Activated gamma-delta T cell treated with Interleukin-2 at 50 U/mL for 16 hours (primary cell): ENCODE measurements around the gene UBL4B.
"Not testable (repeated sequence)": the region's sequence is repeated elsewhere in the genome, so short reads cannot be mapped to it uniquely, and the experiment has no call there.

Source experiments
- DNase-seq: peaks from one replicate; pipeline ENCODE4 v3.0.0-alpha.2; 2020

The UBL4B gene, protein sequence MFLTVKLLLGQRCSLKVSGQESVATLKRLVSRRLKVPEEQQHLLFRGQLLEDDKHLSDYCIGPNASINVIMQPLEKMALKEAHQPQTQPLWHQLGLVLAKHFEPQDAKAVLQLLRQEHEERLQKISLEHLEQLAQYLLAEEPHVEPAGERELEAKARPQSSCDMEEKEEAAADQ

DNA sequence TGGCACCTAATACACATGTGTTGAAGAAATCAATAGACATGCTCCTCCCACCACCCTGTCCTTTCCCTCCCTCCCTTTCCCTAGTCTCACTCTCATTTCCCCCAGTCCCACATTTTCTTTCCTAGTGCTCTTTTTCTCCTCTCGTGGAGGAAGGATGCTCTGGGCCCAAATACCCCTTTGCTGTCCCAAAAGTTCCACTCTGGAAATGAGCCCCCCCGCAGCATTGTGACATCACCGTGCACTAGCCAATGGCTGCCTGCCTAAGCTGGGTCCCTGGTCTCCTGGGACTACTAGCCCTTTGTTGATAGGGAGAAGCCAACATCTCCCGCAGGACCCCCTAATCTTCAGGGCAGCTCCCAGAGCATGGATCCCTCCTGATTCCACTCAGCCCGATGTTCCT is at the start of gene UBL4B:
Gene UBL4B (plus strand): TSS at position 301 of the 400 bp plus-strand sequence. CDS start 92 bp downstream, at position 393.
- DNase-seq, result no peak

DNA sequence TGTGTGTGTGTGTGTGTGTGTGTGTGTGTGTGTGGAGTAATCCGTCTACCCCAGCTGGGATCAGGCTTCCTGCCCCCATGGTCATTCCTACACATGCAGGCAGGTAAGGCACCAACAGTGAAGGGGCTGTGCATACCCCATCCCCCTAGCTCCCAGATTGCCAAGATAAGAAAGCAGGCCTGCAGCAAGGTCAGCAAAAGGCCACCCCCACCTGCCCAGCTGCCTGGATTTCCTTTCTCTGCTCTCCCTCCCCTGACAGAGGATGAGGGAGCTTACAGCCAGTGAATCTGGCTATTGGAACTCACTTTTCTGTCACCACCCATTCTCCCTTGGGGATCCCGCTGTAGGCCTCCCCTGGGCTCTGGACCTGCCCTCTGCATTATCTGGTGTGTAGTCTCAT is 49.6 kb upstream of the UBL4B start:
- DNase-seq, result no peak

DNA sequence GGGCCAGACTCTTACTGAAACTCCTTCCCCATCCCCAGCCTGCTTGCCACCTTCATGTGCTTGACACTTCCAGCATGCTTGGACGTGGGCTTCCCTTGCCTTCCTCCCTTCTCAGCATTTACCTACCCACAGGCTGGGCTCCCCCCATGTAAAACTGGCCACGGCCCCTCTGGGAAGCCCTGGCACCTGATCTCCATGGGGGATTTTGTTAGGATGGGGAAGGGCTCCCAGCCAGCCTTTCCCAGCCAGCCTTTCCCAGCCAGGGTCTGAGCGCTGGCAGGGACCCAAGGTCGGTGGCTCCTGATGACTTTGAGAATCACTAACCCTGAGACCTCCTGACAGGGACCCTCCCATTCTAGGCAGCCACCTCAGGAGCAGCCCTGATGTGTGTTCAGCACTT is 48.5 kb upstream of the UBL4B start:
- no peak for DNase-seq

DNA sequence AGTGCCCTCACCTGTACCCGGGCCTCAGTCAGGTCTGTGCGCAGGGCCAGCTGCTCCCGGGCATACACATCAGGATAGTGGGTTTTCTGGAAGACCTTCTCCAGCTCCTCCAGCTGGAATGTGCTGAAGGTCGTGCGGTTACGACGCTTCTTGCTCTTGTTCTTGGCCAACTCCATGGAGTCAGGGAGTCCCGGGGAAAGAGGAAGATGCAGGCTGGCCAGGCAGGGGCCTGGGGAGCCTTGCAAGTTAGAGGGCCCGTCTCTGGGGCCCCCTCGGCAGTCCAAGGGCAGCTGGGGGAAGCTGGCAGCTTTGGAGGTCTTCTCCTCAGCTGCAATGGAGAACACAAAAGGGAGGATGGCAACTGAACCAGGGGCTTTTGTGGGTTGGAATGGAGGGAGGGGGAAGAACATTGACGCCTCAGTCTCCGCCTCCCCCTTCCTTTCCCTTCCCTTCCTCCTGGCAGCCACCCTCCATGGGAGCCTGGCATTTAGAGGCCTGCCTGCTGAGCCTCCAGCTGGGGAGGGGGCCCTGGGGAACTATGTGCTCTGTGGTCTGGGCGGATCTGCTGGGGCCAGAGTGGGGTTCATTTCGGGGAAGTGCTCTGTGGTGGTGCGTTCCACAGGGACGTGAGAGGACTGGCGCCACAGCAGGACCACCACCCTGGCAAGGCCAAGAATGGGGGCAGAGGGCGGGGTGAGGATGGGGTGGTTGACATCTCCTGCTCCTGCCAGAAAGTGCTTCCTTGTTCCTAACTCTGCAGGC is 47.5 kb upstream of the UBL4B start:
- no peak for DNase-seq

DNA sequence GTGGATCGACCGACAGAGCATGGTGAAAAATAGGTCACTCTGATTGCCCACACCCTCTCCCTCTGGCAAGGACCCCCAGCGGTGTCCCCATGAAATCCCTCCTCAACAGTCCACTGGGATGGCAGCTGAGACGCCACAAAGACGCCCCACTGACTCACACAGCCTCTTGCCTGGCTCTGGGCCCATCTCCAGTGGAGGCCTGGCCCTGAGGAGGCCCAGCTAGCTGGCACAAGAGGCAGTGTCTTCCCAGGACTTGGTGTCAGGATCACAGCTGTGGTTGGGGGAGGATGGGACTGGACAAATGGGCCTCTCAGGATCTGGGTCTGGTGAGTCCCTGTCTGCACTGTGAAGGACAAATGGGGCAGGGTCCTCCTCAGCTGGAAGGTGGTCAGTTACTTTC is 46.4 kb upstream of the UBL4B start:
- DNase-seq, result no peak

DNA sequence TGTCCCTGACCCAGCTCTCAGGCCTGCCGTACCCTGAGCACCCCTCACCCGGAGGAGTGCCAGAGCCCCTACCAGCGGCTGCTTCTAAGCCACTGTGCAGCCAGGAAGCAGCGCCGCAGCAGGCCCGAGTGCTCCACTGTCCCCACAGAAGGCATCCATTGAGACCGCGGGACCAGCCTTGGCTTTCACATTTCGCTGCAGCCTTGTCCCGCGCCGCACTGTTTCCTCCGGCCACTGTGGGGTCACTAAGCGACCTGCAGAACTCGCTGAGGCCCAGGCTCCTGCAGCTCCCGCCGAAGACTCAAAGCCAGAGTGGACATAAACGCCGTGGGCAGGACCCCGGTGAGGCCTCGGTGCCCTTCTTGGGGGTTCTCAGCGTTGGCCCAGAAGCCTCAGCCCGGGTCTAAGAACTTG is 44.8 kb upstream of the UBL4B start:
- DNase-seq, result no peak

DNA sequence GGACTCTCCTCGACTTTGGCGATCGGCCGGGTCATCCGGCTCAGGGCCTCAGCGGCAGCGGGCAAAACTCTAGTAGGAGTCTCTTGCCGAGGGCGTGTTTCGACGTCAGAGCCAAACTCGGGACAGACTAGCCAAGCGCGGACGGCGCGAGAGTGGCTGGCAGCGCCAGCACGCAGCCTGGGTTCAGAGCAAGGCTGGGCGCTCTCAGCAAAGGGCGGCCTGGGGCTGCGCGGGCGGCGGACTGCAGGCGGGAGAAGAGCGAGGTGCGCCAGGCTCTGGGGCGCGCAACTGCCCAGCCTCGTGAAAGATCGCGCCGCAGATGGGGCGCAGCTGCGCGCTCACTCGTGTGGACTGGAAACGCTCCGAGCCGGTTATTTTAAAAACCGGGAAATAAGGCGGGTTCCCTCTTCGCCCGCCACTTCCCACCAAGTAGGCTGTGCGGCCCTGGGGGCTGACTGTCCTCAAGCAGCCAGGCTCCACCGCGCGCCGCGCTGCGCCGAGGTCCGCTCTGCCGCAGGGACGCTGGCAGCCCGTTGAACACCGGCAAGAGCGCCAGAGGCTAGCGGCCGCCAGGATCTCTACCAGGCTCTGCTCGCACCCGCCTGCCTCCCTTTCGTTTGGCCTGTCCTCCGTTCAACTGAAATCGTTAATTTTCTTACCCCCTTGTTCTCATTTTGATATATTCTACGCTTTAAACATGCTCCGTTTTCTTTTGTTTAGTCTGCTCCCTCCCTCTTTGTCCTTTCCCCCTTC is 44.2 kb upstream of the UBL4B start:
- DNase-seq, result no peak

DNA sequence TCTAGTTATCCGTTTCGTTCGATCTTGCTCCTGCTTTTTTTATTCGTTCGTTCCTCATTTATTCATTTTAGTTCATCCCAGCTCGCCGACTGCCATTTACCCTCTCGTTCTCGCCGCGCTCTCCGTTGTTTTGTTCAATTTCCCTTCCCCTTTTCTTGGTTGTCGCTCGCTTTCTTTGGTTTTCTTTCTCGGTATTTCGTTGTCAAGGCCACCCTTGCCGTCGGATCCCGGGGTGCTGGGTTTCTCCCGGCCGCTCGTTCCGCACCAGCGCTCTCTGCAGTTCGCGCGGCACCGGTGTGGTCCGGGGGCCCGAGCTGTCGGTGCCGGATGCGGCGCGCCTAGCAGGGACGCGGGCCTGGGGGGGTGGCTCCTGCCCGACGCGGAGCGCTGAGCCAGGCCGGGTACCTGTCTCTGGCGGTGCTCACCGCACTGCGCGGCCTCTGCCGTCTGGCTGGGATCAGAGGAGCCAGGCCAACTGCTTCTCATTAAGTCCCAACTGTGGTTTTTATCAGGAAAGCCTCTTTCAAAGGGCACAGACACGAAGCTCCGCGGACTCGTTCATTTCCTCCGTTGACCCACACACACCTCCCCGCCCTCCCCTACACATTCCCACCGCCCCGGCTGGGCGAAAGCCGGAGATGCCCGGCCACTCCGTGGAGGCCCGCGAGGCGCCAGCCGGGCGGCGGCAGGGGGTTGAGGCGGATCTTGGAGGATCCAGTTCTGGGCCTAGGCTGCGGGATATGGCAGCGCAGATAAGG is 43.4 kb upstream of the UBL4B start:
- DNase-seq, result peak; percentile 15

DNA sequence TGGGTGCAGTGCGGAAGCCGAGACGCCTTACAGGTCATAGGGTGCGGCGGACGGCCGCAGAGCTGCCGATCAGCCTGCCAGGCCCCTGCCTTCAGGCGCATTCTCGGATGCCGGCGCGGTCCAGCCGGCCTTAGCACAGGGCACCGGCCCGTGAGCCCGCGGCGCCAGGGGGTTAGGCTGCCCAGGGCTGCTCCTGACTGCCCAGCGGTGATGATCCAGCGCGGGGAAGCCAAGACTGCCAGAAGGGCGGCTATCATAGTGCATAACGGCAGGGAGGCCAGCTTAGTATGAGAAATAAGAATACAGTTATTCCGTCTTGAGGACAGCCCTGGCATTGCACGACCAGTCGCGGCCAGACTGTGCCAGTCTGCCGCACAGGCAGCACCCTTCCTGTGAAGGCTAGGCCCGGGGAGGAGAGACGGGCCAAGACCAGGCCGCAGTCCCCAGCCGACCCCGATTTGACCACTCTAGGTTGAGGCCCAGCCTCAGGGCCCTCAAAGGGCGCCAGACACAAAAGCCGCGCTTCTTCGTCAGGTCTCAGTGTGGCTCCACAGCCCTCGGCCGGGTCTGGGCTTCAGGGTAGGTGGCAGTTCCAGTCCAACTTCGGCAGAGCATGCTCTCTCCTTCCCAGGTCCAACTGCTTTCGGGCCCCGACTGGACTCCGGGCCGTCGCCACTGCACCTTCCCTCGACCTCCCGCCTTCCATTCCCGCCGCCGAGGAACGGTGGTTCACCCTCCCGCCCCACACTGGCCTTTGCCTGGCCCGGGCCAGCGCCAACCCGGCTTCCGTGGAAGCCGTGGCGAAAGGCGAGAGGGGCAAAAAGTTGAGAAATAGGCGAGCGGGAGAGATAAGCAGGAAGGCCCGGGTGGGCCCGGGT is 42.6 kb upstream of the UBL4B start:
- DNase-seq, result no peak

DNA sequence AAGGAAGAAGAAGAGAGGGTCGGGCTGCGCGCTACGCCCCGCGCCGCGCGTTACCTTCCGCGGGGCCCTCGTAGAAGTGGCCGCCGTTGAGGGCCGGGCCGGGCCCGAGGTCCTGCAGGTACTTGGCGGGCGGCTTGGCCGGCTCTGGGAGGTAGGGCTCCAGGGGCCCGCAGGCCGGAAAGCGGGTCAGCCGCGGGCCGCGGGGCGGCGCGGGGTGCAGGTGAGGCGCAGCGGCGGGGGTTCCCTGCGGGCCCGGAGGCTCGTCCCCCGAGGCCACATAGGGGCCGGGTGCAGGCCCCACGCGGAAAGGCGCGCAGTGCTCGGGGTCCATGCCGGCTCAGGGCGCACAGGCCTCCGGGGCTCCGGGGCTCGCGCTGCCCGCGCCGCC is 42.0 kb upstream of the UBL4B start:
- no peak for DNase-seq

DNA sequence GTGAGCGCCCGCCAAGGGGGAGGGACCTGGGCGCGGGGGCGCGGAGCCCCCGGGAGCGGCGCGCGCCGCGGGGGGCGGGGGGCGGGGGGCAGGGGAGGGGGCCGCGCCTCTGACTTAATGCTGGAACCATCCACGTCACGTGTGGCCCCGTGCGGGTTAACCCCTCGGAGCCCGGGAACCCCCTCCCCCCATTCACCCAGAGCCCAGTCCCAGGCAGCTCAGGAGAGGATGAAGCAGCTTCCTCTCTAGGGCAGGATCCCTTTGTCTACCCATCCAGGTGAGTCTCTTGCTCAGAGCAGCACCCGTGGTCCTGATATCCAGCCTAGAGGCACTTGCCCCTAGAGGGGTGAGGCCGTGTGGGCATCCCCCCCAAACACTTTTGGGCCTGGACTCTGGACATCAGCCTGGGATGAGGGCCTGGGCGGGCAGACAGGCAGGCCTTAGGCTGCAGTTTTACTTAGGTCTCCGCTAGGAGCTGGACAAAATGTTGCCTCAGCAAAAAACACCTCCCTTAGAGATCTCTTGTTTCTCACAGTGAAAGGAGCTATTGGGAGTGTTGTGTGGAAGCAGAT is 41.5 kb upstream of the UBL4B start, which contains the start of gene ALX3:
Gene ALX3 (minus strand): TSS at position 2 of the 572 bp plus-strand sequence. CDS start 60 bp downstream, outside the sequence.
- DNase-seq, result no peak

DNA sequence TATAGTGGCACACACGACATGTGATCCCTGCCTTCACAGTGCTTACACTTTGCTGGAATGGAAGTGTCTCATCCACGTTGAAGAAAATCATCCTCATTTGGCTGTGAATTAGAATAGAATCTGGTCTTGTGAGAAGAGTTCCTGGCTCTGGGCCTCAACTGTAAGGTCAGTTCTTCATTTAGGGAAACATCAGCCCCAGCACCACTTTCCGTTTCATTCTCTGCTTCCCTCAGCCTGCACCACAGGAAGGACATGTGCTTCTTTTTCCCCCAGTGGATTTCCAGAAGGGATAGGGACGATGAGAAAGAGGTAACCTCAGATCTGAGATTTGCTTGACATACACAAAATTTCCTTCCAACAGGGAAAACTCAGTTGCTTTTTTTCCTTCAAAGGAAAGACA is 38.1 kb upstream of the UBL4B start:
- DNase-seq, result no peak

DNA sequence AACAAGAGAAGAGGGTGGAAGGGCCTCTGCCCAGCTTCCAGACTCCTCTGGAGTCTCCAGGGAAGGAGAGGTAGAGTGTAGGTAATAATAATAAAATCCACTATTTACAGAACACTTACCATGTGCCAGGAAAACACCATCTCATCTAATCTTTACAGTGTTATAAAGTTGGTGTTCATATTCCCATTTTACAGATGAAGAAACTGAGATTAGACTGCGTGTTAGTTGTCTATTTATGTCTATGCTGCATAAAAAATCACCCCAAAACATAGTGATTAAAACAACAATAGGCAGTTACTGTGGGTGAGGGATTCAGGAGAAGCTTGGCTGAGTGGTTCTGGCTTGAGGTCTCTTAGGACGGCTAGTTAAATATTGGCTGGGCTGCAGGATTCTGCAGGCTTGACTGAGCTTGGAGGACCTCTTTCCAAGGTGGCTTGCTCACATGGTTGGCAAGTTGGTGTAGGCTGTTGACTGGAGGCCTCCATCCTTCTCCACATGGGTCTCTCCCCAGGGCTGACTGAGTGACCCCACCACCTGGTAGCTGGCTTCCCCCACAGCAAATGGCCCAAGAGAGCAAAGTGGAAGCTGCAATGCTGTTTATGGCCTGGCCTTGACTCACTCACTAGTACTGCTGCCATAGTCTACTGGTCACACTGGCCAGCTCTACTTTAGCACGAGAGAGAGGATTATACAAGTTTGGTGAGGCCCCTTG is 35.3 kb upstream of the UBL4B start:
- no peak for DNase-seq

DNA sequence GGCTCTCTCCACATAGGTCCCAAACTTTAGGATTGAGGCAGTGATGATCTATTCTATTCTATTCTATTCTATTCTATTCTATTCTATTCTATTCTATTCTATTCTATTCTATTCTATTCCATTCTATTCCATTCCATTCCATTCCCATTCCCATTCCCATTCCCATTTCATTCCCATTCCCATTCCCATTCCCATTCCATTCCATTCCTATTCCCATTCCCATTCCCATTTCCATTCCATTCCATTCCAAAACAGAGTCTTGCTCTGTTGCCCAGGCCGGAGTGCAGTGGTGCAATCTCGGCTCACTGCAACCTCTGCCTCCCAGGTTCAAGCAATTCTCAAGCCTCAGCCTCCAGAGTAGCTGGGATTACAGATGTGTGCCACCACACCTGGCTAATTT is 32.2 kb upstream of the UBL4B start:
- DNase-seq, result not testable (repeated sequence)

DNA sequence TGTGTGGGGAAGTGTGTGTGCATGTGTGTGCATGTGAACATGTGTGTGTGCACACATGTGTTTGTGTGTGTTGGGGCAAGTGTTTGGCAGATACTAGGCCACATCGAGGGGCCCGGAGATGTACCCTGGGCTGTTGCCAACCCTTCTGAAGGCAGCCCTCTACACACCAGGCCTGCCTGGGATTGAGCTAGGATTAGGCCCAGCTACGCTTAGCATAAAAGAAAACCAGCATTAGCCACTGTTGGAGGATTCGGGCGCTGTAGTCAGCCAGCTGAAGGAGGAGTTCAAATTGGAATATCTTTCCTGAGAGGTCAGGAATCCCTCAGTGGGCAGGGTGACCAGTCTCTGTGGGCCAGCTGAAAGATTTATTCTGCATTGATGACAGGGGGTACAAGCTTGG is 31.2 kb upstream of the UBL4B start:
- no peak for DNase-seq

DNA sequence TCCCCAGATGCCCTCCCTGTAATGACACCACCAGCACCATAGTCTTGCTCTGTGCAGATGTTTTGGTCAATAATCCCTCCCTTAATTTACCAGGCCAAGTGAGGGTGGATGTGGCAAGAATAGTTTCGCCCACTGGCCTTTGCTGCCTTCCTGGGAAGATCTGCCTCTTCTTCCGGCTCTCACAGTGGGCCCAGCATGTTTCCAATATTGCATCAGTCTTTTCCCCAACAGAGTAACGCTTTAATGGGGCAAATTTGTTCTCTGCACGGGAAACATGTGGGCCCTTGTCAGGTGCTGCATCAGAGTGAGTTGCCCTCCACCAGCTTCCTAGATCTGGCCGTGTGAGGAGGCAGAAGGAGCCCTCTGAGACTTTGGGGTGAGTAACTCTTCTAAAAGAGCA is 29.8 kb upstream of the UBL4B start:
- DNase-seq, result no peak

DNA sequence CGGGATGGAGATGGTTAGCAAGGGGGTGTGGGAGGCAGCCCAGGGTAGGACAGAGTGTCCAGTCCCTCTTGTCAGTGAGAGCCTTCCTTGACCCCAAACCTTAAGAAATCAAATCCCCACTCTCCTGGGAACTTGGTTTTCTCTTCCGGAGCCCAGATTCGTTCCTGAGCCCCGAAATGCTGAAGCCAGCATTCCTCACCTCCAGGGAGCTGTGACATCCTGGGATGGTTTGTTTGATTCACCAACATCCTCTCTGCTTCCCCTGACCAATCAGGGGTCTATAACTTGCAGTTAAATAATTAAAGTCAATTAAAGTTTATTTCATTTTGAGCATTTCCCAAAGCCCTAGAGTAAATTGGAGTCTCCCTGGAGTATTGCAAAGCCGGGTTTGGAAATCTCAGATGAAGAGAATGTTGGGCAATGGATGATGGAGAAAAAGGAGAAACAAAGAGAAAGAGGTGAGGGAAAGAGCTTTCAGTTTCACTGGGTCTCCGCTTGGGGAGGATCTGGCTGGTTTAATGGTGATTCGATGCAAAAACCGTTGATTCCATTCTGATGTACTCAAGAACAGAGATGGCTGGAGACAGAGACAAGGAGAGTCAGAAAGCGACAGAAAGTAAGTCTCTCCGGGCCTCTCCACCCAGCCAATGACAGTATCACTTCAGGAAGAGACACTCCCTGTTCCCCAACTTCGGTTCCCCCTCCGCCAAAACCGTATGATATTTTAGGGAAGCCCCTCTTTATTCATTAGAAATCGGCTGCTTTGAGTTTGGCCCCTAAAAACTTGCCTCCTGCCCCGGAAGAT is 29.0 kb upstream of the UBL4B start:
- DNase-seq, result no peak

DNA sequence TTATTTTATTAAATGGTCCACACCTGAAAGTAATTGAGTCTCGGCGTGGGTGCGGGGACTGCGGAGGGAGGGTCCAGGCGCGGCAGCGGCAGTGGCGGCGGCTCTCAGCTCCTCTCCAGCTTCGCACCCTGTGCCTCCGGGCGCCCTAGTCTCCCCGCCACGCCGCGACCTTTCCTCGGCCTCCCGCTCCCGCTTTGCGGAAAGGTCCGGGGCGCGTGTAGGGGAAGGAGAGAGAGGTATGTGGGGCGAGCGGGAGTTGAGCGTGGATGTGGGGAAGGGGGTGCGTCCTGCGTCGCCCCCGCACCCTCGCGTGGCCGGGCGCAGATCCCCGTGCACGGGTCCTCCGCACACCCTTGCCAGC is 28.4 kb upstream of the UBL4B start:
- no peak for DNase-seq

DNA sequence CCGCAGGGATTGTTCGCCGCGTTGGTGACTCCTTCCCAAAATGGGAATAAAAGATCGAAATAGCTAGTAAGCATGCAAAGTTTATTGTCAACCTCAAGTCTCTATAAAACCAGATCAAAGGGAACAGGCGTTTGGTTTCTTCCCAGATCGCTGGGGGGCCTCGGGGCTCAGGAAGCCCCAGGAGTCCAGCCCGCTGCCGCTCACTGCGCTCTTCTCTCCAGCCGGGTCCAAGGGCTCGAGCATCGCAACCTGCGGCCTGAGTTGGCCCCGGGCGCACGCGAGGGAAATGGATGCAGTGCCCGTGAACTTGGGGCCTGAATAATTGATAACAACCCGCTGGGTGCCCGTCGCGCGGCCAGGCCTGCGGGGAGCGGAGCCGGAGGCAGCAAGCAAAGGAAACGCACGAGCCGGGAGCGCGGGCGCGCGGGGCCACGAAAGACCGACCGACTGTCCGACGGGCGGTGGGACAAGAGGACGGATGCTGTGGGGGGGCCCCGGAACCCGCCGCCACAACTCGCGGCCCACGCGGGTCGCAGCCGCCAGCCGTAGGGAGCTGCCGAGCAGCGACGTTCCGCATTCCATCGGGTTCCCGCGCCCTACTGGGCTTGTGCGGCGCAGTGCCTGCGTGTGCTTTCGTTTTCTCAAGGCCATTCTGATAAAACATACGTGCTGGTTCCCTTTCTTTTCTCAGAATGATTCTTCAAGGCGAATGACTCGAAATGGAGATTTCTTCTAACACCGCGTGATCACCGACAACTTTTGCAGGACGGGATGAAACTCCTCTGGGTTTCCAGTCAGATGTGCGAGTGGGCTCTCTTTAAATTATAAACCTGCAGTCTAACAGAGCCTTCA is 27.8 kb upstream of the UBL4B start:
- DNase-seq, result no peak
